ENCODE measurements around the gene KAT7. TPM values are rescaled to one million over a fixed set of nuclear protein-coding genes. Genes with fewer than 3 reads are reported as not detected.

The KAT7 gene
- total RNA-seq, 2 donors from 2014 or later = 50.2 to 58.1 TPM

DNA sequence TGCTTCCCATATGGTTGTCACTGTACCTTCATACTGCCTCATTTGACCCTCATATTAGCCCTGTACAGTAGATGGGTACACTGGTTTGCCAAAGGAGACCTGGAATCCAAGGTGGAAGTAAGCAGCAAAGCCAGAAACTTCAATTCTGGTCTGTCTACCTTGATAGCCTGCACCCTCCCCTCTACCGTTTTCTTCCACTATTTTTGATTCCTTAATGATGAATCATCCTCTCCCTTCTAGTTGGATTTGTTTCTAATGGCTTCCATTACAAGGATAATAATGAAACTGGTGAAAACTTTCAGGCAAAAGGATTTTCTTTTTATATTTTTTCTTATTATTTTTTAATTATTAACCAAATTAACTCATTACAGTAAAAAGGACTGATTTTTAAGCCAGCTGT, 42.1 kb downstream of the KAT7 start:
- intact Hi-C loops (cut with DNase I) = no loop called here

GRCh38 chr17:49832840-49833599, 44.5 kb downstream of the KAT7 start:
- no peak for DNase-seq (ENCODE audit: low spot score)
- intact Hi-C loops (cut with DNase I) = no loop called here

More for the DNA sequence above, 42.1 kb downstream of the KAT7 start:
- no peak for DNase-seq (ENCODE audit: low spot score)

DNA sequence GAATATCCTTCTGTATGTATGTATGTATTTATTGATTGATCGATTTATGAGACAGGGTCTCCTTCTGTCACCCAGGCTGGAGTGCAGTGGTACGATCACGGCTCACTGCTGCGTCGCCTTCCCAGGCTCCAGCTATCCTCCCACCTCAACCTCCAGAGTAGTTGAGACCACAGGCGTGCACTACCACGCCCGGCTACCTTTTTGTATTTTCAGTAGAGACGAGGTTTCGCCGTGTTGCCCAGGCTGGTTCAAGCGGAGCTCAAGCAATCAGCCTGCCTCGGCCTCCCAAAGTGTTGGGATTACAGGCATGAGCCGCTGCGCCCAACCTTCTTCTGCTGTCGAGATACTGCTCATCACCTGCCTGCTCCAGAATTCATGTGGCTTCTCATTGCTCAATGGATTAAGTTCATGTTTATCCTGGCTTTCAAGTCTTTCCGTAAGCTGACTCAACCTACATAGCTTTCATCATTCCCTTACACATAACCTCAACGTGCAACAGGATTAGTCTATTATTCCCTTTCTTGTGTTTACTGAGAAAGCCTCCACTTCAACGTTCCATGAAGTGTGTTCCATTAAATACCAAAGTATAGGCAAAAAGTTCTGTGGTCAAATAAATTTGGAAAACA, 45.8 kb downstream of the KAT7 start:
- intact Hi-C loops (cut with DNase I) = no loop called here
- no peak for DNase-seq (ENCODE audit: low spot score)

DNA sequence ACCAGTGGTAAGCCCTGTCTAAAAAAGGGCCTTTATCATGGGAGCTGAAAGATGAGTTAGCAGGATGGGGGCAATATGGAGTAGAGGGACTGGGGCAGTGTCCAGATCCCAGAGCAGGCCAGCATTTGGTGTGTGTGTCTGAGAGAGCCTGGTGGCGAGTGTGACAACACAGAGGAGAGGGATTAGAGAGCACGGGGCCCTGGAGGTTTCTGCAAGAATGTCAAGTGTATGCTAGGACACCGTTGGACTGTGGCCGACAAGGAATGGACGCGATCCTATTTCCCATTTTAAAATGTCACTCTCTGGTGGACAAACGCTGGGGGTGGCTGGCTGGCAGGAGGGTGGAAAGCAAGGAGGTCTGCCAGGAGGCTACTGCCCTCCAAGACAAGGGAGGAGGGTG, 47.0 kb downstream of the KAT7 start:
- no peak for DNase-seq (ENCODE audit: low spot score)
- intact Hi-C loops (cut with DNase I) = no loop called here

DNA sequence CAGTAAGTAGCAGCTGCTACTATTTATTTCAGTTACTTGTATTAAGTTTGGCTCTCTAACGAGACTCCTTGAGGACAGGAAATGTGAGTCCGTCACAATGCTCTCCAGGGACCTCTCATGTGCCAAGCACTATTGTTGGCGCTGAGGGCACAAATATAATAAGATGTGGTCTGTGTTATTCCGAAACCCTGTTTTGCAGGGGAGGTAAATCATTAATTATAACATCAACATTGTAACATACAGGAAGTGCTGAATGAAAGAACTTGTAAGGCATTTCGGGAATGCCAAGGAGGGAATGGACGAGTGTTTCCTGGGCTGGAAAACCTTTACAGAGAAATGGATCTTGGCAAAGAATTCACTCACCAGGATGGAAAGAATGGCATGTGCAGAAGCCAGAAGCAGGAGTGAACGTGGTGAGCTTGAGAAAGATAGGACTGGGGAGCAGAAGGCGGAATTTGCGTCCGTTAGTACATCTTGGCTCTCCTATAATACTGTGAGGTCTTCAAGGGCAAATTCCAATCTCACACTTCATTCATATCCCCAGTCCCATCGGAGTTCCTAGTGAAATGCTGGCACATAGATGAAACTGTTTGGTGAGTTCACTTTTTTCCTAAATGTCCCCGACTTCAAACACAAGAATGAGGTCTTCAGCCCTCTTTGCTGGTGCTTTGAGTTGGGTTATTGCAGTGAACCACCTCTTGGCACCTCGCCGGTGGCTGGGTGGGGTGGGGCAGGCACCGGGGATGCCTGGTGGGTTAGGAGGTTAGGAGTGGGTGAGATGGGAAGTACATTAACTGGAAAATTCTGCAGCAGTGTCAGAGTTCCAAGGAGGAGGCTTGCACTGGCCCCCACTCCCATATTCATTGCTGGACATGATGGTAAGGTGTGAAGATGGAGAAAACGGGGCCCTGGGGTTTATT, 47.9 kb downstream of the KAT7 start:
- DNase-seq (ENCODE audit: low spot score) = no peak
- intact Hi-C loops (cut with DNase I) = no loop called here

DNA sequence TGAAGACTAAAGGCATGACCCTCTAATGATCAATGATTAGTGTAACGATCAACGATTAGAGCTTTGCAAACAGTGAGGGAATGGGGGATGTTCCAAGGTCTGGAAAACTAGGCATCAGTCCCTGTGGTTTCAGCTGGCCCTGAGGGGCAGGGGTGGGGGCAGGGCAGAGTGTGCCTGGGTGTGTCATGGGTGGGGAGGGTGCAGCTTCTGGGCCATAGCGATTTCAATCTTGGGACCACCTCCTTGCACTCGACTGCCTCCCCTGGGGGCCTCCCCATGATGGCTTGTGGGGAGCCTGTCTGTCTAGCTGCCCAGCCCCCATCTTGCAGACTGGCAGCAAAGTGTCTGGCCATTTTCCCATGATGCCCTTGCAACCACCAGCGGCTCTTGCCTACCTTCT, 51.0 kb downstream of the KAT7 start:
- DNase-seq (ENCODE audit: low spot score) = no peak
- intact Hi-C loops (cut with DNase I) = no loop called here

DNA sequence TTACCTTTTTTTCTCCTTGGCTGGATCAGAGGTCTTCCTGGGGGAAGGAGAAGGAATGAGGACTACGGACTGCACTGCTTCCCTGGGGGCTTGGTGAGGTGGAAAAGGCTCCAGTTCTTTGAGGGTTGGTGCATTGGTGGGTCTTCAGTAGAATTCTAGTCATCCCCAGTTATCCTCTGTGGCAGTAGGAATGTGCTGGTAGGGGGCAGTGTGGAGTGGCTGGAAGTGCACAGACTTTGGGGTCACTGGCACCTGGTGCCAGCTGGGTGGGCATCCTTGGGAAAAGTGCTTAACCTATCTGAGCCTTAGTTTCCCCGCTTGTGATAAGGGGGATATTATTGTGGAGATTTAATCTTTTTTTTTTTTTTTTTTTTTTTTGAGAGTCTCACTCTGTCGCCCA, 53.1 kb downstream of the KAT7 start:
- no peak for DNase-seq (ENCODE audit: low spot score)
- intact Hi-C loops (cut with DNase I) = no loop called here

DNA sequence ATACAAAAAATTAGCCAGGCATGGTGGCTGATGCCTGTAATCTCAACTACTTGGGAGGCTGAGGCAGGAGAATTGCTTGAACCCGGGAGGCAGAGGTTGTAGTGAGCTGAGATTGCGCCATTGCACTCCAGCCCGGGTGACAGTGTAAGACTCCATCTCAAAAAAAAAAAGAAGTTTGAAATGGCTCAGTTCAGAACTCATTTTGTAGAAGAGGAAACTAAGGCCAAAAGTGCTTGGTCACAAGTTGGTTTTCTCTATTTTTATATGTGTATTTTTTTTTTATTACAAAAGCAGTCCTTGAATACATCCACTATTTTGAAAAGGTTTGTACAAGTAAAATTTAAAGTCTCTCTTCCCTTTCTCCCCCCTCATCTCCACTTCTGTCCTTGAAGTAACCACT, 53.9 kb downstream of the KAT7 start:
- intact Hi-C loops (cut with DNase I) = no loop called here
- DNase-seq (ENCODE audit: low spot score) = no peak

- intact Hi-C loops (cut with DNase I) = no loop called here
- DNase-seq (ENCODE audit: low spot score) = no peak
Measured at GRCh38 chr17:49842846-49843245, 54.4 kb downstream of the KAT7 start.

DNA sequence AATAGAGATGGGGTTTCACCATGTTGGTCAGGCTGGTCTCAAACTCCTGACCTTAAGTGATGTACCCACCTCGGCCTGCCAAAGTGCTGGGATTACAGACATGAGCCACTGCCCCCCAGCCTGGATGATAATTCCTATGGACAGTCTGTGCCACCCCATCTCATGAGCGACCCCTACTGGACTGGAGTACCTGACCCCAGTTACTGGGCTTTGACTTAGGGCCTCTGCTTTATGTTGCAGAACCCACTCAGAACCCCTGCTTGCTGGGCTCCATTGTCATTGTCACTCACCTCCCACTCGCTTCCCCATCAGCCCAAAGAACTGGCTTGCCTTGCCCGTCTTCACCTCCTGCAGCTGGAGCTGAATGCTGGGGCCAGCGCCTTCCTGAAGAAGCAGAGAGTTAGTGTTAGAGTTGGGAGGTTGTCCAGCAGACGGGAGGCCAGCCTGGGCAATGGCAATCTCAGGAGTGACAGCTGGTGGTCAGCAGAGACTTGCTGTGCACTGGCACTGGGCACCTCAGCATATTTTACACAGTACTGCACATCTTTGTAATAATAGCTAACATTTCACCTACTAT, 55.4 kb downstream of the KAT7 start:
- intact Hi-C loops (cut with DNase I) = no loop called here
- DNase-seq (ENCODE audit: low spot score) = peak; percentile 22

- DNase-seq (ENCODE audit: low spot score) = peak; percentile 78
- intact Hi-C loops (cut with DNase I) = no loop called here
Measured at GRCh38 chr17:49845321-49845720, 56.8 kb downstream of the KAT7 start.

- intact Hi-C loops (cut with DNase I) = no loop called here
- peak; percentile 53 for DNase-seq (ENCODE audit: low spot score)
Measured at GRCh38 chr17:49846938-49847712, 58.6 kb downstream of the KAT7 start.

- intact Hi-C loops (cut with DNase I) = no loop called here
- peak; percentile 18 for DNase-seq (ENCODE audit: low spot score)
Measured at GRCh38 chr17:49848019-49848473, 59.6 kb downstream of the KAT7 start, which contains the start of gene TAC4. TSS of gene TAC4 (minus strand) at chr17:49848069. CDS start at chr17:49848017, 52 bp downstream.

GRCh38 chr17:49848739-49849138, 60.3 kb downstream of the KAT7 start:
- intact Hi-C loops (cut with DNase I) = no loop called here
- no peak for DNase-seq (ENCODE audit: low spot score)

DNA sequence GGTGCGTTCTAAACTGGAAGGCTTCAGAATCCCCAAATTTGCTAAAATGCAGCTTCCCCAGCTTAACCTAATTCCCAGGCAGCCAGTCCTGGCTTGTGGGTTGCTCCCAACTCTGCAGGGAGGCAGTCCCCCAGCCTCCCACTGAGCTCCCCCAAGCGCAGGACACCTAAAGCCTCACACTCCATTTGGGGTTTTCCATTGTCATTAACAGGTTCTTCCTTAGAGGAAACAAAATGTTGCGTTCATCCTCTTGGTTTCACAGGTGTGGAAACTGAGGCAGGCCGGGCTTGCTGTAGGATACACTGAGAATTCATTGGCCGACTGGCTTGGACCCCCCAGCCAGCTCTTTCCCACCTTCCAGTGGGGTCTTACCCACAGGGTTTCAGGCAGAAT, 61.7 kb downstream of the KAT7 start:
- intact Hi-C loops (cut with DNase I) = loop anchor here (5.0 kb wide), 3 partner anchors 143 to 283 kb away; partner anchors contain the start of gene SLC35B1 (in 1 of the 2)
- DNase-seq (ENCODE audit: low spot score) = no peak

DNA sequence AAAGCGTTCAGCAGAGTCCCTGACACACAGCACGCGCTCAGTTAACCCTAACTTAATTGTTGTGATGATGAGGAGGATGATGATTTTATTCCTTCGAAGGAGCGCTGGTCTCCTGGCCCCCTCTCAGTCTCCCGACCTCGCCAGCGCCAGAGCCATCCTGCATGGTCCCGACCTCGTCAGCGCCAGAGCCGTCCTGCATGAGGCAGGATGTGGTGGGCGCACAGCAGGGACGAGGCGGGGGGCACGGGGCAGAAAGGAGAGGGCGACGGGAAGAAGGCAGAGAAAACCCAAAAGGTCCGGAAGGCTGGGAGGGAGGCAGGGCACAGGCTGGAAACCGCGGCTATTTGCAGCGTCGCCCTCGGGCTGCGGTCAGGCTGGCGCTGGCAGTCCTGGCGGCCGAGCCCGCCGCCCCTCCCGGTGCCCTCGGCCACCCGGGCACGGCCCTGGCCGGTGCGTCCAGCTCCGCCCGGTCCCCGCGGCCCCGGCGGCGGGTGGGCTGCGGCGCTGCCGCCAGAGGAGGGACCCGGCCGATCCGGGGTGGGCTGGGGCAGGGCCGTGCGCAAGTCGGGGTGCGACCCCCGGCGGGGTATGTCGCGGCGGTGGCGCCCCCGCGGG, 62.4 kb downstream of the KAT7 start:
- peak; percentile 74 for DNase-seq (ENCODE audit: low spot score)
- intact Hi-C loops (cut with DNase I) = loop anchor here (5.0 kb wide), 3 partner anchors 144 to 284 kb away; partner anchors contain the start of gene SLC35B1 (in 1 of the 2)

DNA sequence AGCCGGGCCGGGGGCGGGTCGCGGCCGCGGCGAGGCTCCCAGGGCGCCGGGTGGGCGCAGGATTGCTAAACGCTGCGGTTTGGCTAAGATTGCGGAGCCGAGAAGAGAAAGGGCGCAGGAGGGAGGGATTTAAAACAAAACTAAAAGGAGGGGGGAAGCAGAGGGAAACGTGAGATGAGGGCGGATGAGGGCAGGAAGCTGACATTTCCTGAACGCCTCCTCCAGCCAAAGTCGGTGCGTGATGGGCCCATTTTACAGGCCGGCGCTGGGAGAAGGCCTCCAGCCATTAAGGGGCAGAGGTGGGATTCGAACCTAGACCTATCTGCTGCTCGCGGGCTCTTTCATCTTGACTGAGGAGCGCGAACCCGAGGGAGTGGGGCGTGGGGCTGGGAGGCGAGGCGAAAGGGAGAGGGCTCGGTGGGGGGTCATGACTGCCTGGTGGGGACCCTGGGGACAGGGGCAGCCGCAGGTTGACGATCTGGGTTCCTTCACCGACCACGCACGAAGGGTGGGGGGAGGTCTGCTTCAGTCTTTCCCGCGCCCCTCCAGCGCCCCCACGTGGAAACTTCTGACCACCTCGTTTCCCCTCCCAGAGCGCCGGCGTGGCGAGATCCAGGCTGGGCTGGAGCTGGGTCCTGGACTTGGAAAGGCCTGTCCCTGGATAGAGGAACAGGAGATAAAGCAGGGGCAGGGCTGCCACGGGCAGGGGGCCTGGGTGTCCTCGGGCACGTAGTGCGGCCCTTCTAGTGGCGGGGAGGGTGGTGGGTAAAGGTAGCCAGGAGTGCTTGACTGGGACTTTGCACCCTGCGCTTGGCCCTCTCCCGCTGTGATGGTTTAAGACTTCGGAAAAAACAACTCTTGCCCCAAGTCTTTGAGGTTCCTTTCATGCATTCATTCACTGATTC, 63.2 kb downstream of the KAT7 start:
- intact Hi-C loops (cut with DNase I) = loop anchor here (5.0 kb wide), 3 partner anchors 144 to 284 kb away; partner anchors contain the start of gene SLC35B1 (in 1 of the 2)
- peak; percentile 95 for DNase-seq (ENCODE audit: low spot score)

Measured in posterior vena cava (tissue), 2 donors.